ENCODE results near the gene COL15A1. TPM values are rescaled to one million over a fixed set of nuclear protein-coding genes. Genes with fewer than 3 reads are reported as not detected.

COL15A1 gene
- polyA plus RNA-seq, 4 donors = 0.22 to 12.5 (median 2.5) TPM

DNA sequence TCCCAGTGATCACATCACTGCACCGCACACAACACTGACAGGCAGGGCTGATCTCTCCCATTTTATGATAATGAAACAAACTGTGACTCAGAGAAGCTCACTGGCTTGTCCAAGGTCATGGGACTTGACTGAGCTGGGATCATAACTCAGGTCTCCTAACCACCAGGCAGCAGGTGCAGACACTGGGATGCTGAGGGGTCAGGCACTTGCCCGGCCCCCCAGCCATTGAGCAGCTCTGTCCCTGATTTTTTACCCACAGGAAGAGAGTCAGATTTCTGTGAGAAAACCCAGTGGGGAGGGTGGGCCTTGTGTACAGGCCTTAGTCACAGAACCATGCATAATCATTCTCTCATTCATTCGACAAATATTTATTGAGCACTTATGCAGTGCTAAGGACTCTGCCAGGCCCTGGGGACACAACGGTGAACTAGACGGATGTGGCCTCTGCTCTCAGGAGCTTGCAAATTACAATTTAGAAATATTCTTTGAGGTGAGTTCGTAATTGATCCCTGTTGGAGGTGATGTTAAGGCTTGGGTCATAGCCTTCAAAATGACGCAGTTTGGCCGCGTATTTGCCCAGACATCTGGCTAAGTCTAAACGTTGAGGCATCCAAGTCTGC, 106.7 kb downstream of the COL15A1 start:
- Histone ChIP-seq H3K4me1 (ENCODE audit: control insufficient read depth in 3 of 3, insufficient read depth in 2 of 3, low read depth in 1 of 3, low read length in 2 of 3) (peaks cover 0 to 4% (median 0%) of the 10 kb centered on the region in 3 donors), H3K27me3 (ENCODE audit: control insufficient read depth in 3 of 3, insufficient read depth in 3 of 3, low read length in 3 of 3) (no peaks in the 10 kb centered on the region), H3K4me3 (ENCODE audit: low read depth in 1 of 3, low read length in 3 of 3) (no peak overlapping the region), H3K27ac (ENCODE audit: low read depth in 1 of 3, low read length in 2 of 3) (no peak overlapping the region), H3K9me3 (ENCODE audit: control insufficient read depth in 2 of 2, insufficient read depth in 1 of 2, low read depth in 1 of 2, low read length in 1 of 2) (no peaks in the 10 kb centered on the region), H3K36me3 (ENCODE audit: control insufficient read depth in 3 of 3, insufficient read depth in 2 of 3, low read depth in 1 of 3, low read length in 3 of 3) (no peaks in the 10 kb centered on the region)
- DNase-seq = peak in 1 of 2 donors; percentile 25
- no peak for FAIRE-seq
- WGBS, 3 donors = 78 to 79% (median 78%) methylated on average over 10 of the region's 10 CpGs

DNA sequence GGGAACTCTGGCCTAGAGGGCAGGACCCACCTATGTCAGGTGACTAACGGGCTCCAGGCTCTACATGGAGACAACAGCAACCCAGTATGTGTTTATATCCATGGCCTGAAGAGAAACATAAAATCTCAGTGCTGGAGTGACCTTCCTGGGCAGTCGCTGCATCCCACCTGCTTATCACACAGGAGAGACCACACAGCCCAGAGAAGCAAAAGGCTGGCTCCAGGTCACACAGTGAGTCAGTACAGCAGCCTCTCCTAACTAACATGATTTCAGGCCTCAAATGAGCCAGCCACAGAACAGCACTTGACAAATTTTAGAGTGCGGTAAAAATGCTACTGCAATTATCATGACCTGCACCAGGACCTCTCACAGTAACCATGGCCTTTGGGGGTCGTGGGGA, 107.2 kb downstream of the COL15A1 start:
- no peak for DNase-seq
- H3K4me1 ChIP-seq (ENCODE audit: control insufficient read depth in 3 of 3, insufficient read depth in 2 of 3, low read depth in 1 of 3, low read length in 2 of 3) = peaks cover 0 to 4% (median 0%) of the 10 kb centered on the region in 3 donors
- H3K27ac ChIP-seq (ENCODE audit: low read depth in 1 of 3, low read length in 2 of 3) = no peak overlapping the region
- H3K4me3 ChIP-seq (ENCODE audit: low read depth in 1 of 3, low read length in 3 of 3) = no peak overlapping the region
- no peaks in the 10 kb centered on the region for H3K27me3 ChIP-seq (ENCODE audit: control insufficient read depth in 3 of 3, insufficient read depth in 3 of 3, low read length in 3 of 3)
- FAIRE-seq = no peak
- H3K36me3 ChIP-seq (ENCODE audit: control insufficient read depth in 3 of 3, insufficient read depth in 2 of 3, low read depth in 1 of 3, low read length in 3 of 3) = no peaks in the 10 kb centered on the region
- no peaks in the 10 kb centered on the region for H3K9me3 ChIP-seq (ENCODE audit: control insufficient read depth in 2 of 2, insufficient read depth in 1 of 2, low read depth in 1 of 2, low read length in 1 of 2)
- WGBS, 3 donors = 67 to 80% (median 77%) methylated on average over 4 of the region's 4 CpGs

DNA sequence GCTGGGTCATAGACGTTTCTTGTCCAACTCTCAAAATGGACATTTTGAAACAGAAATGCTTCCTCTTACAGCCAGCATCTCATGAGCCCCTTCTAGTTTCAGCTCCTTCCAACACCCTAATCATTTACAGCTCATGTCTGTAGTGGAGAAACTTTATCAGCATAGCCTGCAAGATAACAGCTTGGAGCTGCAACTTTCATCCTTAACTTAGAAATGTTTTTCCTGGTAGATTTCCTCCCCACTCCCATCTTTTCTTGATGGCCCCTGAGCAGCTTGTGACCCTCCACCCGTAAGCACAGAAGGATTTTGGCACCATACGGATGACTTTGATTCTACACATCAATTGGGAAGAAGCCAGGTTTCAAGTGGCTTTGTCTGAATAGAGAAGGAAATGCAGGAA, 107.7 kb downstream of the COL15A1 start:
- no peak overlapping the region for H3K4me3 ChIP-seq (ENCODE audit: low read depth in 1 of 3, low read length in 3 of 3)
- no peaks in the 10 kb centered on the region for H3K27me3 ChIP-seq (ENCODE audit: control insufficient read depth in 3 of 3, insufficient read depth in 3 of 3, low read length in 3 of 3)
- peaks cover 0 to 4% (median 0%) of the 10 kb centered on the region in 3 donors for H3K4me1 ChIP-seq (ENCODE audit: control insufficient read depth in 3 of 3, insufficient read depth in 2 of 3, low read depth in 1 of 3, low read length in 2 of 3)
- H3K27ac ChIP-seq (ENCODE audit: low read depth in 1 of 3, low read length in 2 of 3) = no peak overlapping the region
- FAIRE-seq = no peak
- 34 to 46% (median 36%) methylated on average over 3 of the region's 3 CpGs for WGBS, 3 donors
- H3K36me3 ChIP-seq (ENCODE audit: control insufficient read depth in 3 of 3, insufficient read depth in 2 of 3, low read depth in 1 of 3, low read length in 3 of 3) = no peaks in the 10 kb centered on the region
- DNase-seq = peak in 1 of 2 donors; percentile 11
- no peaks in the 10 kb centered on the region for H3K9me3 ChIP-seq (ENCODE audit: control insufficient read depth in 2 of 2, insufficient read depth in 1 of 2, low read depth in 1 of 2, low read length in 1 of 2)

DNA sequence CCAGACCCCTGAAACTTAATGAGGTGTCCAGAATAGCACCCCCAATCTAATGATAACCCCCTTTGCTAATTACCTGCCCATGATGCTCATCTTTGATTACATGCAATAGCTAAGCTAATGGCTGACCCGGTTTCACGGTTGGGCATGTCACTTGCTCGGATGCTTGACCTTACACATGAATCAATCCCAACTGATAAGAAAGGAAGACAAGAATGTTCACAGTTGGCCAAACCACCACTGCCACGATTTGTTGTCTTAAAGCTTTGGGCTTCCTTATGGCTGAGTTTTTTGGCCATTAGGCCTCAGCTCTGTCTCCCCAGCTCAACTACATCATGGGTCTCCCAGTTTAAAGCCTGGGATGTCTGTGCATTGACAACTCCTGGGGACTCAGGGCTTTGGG, 108.1 kb downstream of the COL15A1 start:
- no peak overlapping the region for H3K4me3 ChIP-seq (ENCODE audit: low read depth in 1 of 3, low read length in 3 of 3)
- DNase-seq (no peak), FAIRE-seq (no peak)
- H3K9me3 ChIP-seq (ENCODE audit: control insufficient read depth in 2 of 2, insufficient read depth in 1 of 2, low read depth in 1 of 2, low read length in 1 of 2) = no peaks in the 10 kb centered on the region
- H3K27ac ChIP-seq (ENCODE audit: low read depth in 1 of 3, low read length in 2 of 3) = no peak overlapping the region
- H3K4me1 ChIP-seq (ENCODE audit: control insufficient read depth in 3 of 3, insufficient read depth in 2 of 3, low read depth in 1 of 3, low read length in 2 of 3) = peaks cover 0 to 4% (median 0%) of the 10 kb centered on the region in 3 donors
- 53 to 66% (median 64%) methylated on average over 4 of the region's 4 CpGs for WGBS, 3 donors
- no peaks in the 10 kb centered on the region for H3K27me3 ChIP-seq (ENCODE audit: control insufficient read depth in 3 of 3, insufficient read depth in 3 of 3, low read length in 3 of 3)
- no peaks in the 10 kb centered on the region for H3K36me3 ChIP-seq (ENCODE audit: control insufficient read depth in 3 of 3, insufficient read depth in 2 of 3, low read depth in 1 of 3, low read length in 3 of 3)

DNA sequence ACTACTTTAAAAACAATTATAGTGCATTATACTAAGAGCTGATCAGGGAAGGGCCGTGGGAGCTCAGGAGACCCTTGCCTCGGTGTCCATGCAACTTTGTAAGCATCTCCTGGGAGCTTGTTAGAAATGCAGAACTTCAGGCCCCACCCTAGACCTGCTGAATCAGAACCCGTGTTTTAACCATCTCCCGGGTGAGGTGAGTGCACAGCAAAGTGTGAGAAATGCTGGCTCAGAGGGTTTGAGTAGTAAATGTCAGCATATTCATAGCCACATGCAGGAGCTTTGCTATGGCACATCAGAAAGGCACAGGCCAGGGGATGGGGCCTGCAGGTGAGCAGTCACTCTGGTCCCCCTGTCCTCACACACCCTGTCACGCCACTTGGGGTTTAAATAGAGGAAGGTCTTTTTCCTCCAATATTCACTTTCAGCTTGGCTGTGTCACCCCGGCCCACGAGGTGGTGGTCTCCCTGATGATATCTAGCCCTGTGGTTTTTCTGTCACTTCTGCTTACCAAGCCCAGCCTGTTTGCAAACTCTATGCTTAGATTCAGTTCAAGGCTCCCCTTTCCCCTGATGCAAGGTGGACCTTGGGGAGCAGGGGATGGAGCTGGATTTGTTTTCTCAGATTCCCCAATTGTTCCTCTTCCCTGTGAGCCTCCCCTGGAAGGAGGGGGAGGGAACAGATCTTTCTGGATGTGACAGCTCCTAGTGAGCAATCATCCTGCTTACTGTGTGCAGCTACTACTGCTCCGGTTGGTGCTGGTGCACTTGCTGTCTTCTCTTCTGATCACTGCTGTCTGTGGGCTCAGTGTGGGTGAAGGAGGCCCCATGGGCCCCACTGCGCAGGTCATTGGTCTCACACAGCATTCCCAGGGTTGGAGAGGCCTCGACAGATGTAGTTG, 109.4 kb downstream of the COL15A1 start:
- Histone ChIP-seq H3K36me3 (ENCODE audit: control insufficient read depth in 3 of 3, insufficient read depth in 2 of 3, low read depth in 1 of 3, low read length in 3 of 3) (no peaks in the 10 kb centered on the region), H3K4me3 (ENCODE audit: low read depth in 1 of 3, low read length in 3 of 3) (no peak overlapping the region), H3K27me3 (ENCODE audit: control insufficient read depth in 3 of 3, insufficient read depth in 3 of 3, low read length in 3 of 3) (no peaks in the 10 kb centered on the region), H3K9me3 (ENCODE audit: control insufficient read depth in 2 of 2, insufficient read depth in 1 of 2, low read depth in 1 of 2, low read length in 1 of 2) (no peaks in the 10 kb centered on the region), H3K27ac (ENCODE audit: low read depth in 1 of 3, low read length in 2 of 3) (peak overlapping the region in 1 of 3 donors; percentile 18), H3K4me1 (ENCODE audit: control insufficient read depth in 3 of 3, insufficient read depth in 2 of 3, low read depth in 1 of 3, low read length in 2 of 3) (peaks cover 0 to 4% (median 0%) of the 10 kb centered on the region in 3 donors)
- DNase-seq = no peak
- 76 to 80% (median 76%) methylated on average over 10 of the region's 10 CpGs for WGBS, 3 donors
- no peak for FAIRE-seq

DNA sequence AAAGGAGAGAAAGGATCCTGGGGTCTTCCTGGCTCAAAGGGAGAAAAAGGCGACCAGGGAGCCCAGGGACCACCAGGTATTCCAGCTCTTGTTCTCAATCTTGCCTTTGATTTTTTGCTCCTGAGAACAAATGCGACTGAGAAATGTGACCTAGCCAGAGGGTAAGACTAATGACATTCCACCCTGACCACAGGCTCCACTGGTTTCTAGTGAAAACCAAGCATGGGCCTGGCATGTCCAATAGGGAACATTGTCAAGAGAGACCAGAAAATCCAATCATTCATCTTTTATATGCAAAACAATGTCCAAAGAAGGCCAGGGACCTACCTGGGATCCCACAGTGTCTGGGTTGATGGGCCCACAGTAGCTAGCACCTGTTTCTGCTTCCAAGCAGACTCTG, 110.9 kb downstream of the COL15A1 start:
- Histone ChIP-seq H3K27me3 (ENCODE audit: control insufficient read depth in 3 of 3, insufficient read depth in 3 of 3, low read length in 3 of 3) (no peaks in the 10 kb centered on the region), H3K4me1 (ENCODE audit: control insufficient read depth in 3 of 3, insufficient read depth in 2 of 3, low read depth in 1 of 3, low read length in 2 of 3) (peaks cover 0 to 4% (median 0%) of the 10 kb centered on the region in 3 donors), H3K27ac (ENCODE audit: low read depth in 1 of 3, low read length in 2 of 3) (no peak overlapping the region), H3K9me3 (ENCODE audit: control insufficient read depth in 2 of 2, insufficient read depth in 1 of 2, low read depth in 1 of 2, low read length in 1 of 2) (no peaks in the 10 kb centered on the region), H3K36me3 (ENCODE audit: control insufficient read depth in 3 of 3, insufficient read depth in 2 of 3, low read depth in 1 of 3, low read length in 3 of 3) (no peaks in the 10 kb centered on the region), H3K4me3 (ENCODE audit: low read depth in 1 of 3, low read length in 3 of 3) (no peak overlapping the region)
- FAIRE-seq = no peak
- no peak for DNase-seq
- 95 to 100% (median 98%) methylated on average over 2 of the region's 2 CpGs for WGBS, 3 donors

DNA sequence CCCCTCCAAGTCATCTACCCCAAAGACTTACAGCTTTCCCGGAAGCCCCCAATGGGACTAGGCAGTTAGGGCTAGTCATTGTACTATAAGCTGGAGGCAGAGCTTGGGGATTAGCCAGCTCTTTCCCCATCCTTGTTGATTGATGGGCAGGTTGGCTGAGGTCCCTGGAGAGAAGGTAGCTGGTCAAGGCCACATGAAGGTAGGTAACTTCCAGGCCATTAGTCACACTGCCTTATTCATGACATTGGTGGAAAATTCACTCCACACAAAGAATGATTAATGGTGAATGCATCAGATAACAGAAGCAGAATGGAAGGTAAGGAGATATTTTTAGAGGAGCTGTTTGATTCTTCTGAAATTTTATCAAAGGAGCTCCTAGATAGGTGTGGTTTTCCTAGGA, 111.7 kb downstream of the COL15A1 start:
- FAIRE-seq = no peak
- no peak overlapping the region for H3K4me3 ChIP-seq (ENCODE audit: low read depth in 1 of 3, low read length in 3 of 3)
- H3K4me1 ChIP-seq (ENCODE audit: control insufficient read depth in 3 of 3, insufficient read depth in 2 of 3, low read depth in 1 of 3, low read length in 2 of 3) = peaks cover 0 to 4% (median 0%) of the 10 kb centered on the region in 3 donors
- no peak overlapping the region for H3K27ac ChIP-seq (ENCODE audit: low read depth in 1 of 3, low read length in 2 of 3)
- no peaks in the 10 kb centered on the region for H3K36me3 ChIP-seq (ENCODE audit: control insufficient read depth in 3 of 3, insufficient read depth in 2 of 3, low read depth in 1 of 3, low read length in 3 of 3)
- no peaks in the 10 kb centered on the region for H3K9me3 ChIP-seq (ENCODE audit: control insufficient read depth in 2 of 2, insufficient read depth in 1 of 2, low read depth in 1 of 2, low read length in 1 of 2)
- no peak for DNase-seq
- no peaks in the 10 kb centered on the region for H3K27me3 ChIP-seq (ENCODE audit: control insufficient read depth in 3 of 3, insufficient read depth in 3 of 3, low read length in 3 of 3)
- 95 to 100% (median 96%) methylated on average over 1 of the region's 1 CpG for whole genome bisulfite sequencing, 3 donors

DNA sequence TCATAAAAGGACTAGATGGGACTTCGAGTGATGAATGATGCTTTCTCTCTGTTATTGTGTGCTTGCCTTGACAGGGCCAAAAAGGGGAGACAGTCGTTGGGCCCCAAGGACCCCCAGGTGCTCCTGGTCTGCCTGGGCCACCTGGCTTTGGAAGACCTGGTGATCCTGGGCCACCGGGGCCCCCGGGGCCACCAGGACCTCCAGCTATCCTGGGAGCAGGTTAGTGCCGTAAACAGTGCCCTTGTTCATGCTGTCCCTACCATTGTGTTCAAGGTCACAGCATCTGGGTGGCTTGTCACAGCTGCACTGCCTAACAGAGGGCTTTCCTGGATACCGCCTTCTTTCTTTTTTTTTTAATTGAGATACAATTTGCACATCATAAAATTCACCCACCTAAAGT, 112.5 kb downstream of the COL15A1 start:
- no peak for FAIRE-seq
- Histone ChIP-seq H3K27ac (ENCODE audit: low read depth in 1 of 3, low read length in 2 of 3) (no peak overlapping the region), H3K4me1 (ENCODE audit: control insufficient read depth in 3 of 3, insufficient read depth in 2 of 3, low read depth in 1 of 3, low read length in 2 of 3) (peaks cover 0 to 4% (median 0%) of the 10 kb centered on the region in 3 donors)

More for the DNA sequence above, 112.5 kb downstream of the COL15A1 start:
- H3K27me3 ChIP-seq (ENCODE audit: control insufficient read depth in 3 of 3, insufficient read depth in 3 of 3, low read length in 3 of 3) = no peaks in the 10 kb centered on the region
- no peaks in the 10 kb centered on the region for H3K9me3 ChIP-seq (ENCODE audit: control insufficient read depth in 2 of 2, insufficient read depth in 1 of 2, low read depth in 1 of 2, low read length in 1 of 2)
- H3K4me3 ChIP-seq (ENCODE audit: low read depth in 1 of 3, low read length in 3 of 3) = no peak overlapping the region
- no peaks in the 10 kb centered on the region for H3K36me3 ChIP-seq (ENCODE audit: control insufficient read depth in 3 of 3, insufficient read depth in 2 of 3, low read depth in 1 of 3, low read length in 3 of 3)
- DNase-seq = no peak
- 89 to 98% (median 97%) methylated on average over 6 of the region's 6 CpGs for WGBS, 3 donors

Measured in small intestine (tissue), 7 donors.